Measurements from ENCODE around the gene ADAMTS12.
A peak's percentile ranks its signal among the peaks of the same experiment; 100 is the strongest.

ADAMTS12 gene

GRCh38 chr5:33501899-33502298, 389.9 kb downstream of the ADAMTS12 start:
- H3K4me3 ChIP-seq (ENCODE audit: low read length): no peak overlapping the region
- no peak for DNase-seq (ENCODE audit: low read depth)
- no peak for TF ChIP-seq CTCF (conservative IDR thresholded peaks at IDR 0.05; ENCODE audit: low read length)

GRCh38 chr5:33501260-33501659, 390.5 kb downstream of the ADAMTS12 start:
- H3K4me3 ChIP-seq (ENCODE audit: low read length): no peak overlapping the region
- no peak for TF ChIP-seq CTCF (conservative IDR thresholded peaks at IDR 0.05; ENCODE audit: low read length)
- DNase-seq (ENCODE audit: low read depth): no peak

DNA sequence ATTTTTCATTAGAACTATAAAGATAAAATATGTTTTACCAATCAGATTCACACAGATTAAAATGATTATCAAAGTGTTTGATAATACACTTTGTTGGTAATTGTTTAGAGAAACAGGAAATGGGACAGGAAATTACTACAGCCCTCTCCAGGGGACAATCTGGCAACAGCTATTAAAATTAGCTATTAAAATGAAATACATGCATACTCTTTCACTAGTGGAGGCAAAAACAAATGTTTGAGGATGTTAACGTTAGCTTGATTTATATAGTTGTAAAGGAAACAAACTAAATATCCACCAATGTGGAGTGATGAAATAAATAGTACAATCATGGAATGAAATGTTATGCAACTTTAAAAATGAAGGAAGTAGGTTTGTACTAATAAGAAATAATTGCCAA, 397.3 kb downstream of the ADAMTS12 start:
- TF ChIP-seq CTCF (conservative IDR thresholded peaks at IDR 0.05; ENCODE audit: low read length): no peak
- H3K4me3 ChIP-seq (ENCODE audit: low read length): no peak overlapping the region
- peak; percentile 63 for DNase-seq (ENCODE audit: low read depth)

DNA sequence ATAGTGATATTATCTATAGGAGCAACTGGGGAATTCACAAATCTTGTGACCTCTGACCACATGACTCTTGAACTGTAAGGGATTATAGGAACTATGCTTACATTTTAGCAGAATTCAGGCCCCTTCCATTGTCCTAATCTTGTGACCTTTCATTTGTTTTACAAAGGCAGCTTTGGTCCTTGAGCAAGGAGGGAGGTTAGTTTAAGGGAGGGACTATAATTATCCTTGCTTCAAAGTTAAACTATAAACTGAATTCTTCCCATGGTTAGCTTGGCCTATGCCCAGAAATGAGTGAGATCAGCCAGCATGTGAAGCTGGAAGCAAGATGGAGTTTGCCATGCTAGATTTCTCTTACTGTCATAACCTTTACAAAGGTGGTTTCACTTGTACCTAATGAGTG, 399.8 kb downstream of the ADAMTS12 start:
- peak; percentile 41 for DNase-seq (ENCODE audit: low read depth)
- H3K4me3 ChIP-seq (ENCODE audit: low read length): no peak overlapping the region
- TF ChIP-seq CTCF (conservative IDR thresholded peaks at IDR 0.05; ENCODE audit: low read length): no peak

- TF ChIP-seq CTCF (conservative IDR thresholded peaks at IDR 0.05; ENCODE audit: low read length): no peak
- no peak for DNase-seq (ENCODE audit: low read depth)
These were observed 401.6 kb downstream of the ADAMTS12 start for GRCh38 chr5:33490071-33490665.

GRCh38 chr5:33489481-33490067, 402.2 kb downstream of the ADAMTS12 start:
- no peak for TF ChIP-seq CTCF (conservative IDR thresholded peaks at IDR 0.05; ENCODE audit: low read length)
- no peak for DNase-seq (ENCODE audit: low read depth)
- H3K4me3 ChIP-seq (ENCODE audit: low read length): no peak overlapping the region

More at GRCh38 chr5:33490071-33490665, 401.6 kb downstream of the ADAMTS12 start:
- H3K4me3 ChIP-seq (ENCODE audit: low read length): no peak overlapping the region
